NCI-H82 treated with DMSO at 0.1 percent for 48 hours (cell line): ENCODE measurements around the gene ASB16.
"Not testable (repeated sequence)": the region's sequence is repeated elsewhere in the genome, so short reads cannot be mapped to it uniquely, and the experiment has no call there.

ENCODE experiments used
- DNase-seq: peaks from one replicate; lab custom pipeline; 2025; ENCODE audit not compliant: unreplicated experiment; lab: John Stamatoyannopoulos, UW

Gene ASB16

DNA sequence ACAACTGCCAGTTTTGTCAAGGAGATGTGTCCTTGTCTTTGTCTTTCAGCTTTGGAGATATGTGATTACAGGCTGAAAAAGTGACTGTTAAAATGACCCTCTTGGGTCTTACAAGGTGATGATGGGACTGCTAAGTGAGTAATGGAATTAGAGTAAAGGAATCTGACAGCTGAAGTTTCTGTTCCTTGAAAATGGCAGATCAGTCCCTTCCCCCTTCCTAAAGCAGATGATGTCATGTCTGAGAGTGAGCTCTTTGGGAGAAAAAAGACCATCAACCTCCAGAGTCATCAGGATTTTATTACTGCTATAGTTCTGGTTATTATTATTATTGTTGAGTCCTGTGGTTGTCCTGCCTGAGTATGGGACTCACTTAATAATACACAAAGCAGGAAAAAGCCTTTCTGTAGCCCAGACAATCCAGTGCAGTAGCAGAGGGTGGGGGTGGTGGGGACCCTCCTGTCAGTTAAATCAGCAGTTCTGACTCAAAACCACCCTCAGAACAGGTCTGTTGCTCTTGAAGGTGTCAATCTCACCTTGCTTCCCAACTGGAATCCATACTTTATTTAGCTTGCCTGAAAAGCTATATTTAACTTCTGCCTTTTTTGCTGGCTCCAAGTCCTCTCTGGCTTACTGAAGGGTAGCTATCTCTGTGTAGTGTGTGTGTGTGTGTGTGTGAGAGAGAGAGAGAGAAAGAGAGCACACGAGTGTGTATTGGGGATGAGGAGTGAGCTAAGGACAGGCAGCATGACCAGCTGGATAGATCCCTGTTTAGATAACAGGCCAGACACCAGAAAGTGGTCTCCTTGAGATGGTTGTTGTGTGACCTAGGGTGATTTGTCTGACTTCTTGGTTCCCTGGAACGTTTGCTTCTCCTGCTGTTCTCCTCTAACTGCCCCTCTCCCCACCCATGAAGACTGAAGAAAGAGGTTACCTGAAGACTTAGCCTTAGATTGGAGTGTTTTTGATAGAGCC is 23.8 kb upstream of the ASB16 start:
- DNase-seq = no peak

DNA sequence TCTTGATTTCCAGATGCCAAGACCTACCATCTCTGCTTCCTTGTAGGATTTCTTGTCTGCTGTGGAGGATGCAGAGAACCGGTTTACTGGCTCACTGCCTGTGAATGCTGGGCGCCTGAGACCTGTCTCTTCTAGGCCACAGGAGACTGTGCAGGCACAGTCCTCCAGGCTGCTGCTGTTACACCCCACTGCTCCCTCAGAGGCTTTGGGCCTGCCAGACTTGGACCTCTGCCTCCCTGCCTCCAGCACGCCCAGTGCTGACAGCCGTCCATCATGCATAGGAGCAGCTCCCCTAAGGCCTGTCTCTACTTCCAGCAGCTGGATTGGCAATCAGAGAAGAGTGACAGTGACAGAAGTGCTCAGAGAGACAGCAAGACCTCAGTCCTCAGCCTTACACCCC is 22.7 kb upstream of the ASB16 start:
- no peak for DNase-seq

DNA sequence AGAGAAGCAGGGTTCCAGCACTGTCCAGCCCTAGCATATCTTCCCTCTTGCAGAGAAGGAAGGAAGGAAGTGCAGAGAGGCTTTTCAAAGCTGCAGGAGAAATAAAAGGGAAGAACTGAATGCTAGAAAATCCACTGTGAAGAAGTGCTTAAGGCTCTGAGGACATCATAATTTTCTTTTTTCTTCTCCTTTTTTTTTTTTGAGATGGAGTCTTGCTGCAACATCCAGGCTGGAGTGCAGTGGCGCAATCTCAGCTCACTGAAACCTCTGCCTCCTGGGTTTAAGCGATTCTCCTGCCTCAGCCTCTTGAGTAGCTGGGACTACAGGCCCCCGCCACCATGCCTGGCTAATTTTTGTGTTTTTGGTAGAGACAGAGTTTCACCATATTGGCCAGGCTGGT is 21.4 kb upstream of the ASB16 start:
- DNase-seq = not testable (repeated sequence)

DNA sequence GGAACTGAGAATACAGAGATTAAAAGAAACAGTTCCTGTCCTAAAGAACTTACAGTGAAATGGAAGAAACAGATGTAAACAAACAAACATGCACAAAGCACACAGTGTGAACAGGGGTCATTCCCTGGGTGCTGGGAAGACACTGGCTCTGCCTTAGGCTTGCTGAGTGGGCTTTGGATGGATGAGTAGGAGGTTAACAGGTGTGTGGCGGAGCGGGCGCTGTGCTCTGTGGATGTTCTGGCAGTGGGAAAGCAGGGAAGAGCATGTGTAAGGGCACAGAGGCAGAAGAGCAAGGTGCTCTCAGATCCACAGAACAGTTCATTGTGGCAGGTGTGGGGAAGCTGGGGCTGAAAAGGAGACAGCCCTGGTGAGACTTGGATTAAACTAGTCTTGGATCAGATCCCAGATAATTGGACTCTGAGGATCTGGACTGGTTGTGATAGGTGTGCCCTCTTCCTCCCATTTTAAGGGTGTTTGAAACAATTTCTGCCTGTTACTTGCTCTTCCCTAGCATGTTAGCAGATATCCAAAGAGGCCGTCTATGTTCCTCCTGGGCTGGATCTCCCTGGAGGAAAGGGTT is 20.7 kb upstream of the ASB16 start:
- no peak for DNase-seq

DNA sequence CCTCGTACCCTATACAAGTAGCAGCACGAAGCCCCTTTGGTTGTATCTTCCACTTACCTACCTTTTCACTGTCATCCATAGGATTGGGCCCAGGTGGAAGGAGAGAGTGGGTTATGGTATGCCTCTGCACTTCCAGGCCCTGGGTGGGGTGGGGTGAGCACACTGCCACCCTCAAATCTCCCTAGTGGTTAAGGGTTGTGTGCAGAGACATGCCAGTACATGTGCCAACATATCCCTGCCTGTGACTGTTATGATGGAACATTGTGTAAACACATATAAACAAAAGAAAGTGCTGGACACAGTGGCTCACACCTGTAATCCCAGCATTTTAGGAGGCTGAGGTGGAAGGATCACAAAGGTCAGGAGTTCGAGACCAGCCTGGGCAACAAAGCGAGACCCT is 17.6 kb upstream of the ASB16 start:
- DNase-seq = no peak

DNA sequence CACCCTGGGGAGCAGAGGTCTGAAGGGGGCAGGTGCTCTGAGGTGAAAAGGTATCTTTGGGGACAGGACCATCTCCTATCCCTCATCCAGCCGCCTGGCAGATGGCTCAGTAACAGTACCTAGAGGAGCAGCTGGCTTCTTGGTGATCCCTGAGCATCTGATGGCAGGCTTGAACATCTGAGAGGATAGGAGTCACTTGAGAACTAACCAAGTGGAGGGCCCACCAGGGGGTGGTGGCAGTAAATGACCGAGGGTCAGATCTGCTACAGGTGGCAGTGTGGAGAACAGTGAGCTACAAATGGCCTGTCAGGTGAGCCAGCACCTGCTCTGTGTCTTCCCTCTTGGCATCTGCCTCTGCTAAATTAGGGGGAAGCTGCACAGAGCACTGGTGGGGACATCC is 15.0 kb upstream of the ASB16 start:
- DNase-seq = no peak

DNA sequence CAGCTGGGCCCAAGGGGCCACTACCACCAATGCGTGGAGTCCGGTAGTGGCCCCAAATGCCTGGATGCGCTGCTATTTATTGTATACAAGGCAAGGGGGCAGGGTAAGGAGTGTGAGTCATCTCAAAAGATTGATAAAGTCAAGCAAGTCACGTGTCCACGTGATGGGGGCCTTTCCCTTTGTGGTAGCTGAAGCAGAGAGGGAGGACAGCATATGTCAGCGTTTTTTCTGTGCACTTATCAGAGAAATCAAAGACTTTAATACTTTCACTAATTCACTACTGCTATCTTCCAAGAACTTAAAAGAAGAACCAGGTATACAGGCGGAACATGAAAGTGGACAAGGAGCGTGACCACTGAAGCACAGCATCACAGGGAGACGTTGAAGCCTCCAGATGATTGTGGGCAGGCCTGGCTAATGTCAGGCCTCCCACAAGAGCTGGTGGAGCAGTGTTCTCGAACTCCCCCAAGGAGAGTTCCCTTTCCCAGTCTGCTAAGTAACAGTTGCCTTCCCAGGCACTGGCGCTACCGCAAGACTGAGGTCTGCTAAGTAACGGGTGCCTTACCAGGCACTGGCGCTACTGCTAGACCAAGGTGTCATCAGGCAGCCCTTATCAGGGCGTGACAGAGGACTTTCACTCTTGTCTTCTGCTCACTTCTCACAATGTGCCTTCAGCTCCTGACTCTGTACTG is 10.8 kb upstream of the ASB16 start:
- no peak for DNase-seq

DNA sequence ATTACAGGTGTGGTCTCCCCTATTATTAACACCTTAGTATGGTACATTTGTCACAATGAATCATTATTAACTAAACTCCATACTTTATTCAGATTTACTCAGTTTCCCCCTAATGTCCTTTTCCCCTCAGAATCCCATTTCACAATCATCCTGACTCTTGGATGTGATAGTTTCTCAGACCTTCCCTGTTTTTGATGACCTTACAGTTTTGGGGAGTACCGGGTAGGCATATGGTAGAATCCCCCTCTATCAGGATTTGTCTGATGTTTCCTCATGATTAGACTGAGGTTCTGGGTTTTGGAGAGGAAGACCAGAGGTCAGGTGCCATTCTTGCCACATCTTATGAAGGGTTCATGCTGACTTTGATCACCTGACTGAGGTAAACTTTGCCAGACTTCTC is 6.0 kb upstream of the ASB16 start:
- no peak for DNase-seq

DNA sequence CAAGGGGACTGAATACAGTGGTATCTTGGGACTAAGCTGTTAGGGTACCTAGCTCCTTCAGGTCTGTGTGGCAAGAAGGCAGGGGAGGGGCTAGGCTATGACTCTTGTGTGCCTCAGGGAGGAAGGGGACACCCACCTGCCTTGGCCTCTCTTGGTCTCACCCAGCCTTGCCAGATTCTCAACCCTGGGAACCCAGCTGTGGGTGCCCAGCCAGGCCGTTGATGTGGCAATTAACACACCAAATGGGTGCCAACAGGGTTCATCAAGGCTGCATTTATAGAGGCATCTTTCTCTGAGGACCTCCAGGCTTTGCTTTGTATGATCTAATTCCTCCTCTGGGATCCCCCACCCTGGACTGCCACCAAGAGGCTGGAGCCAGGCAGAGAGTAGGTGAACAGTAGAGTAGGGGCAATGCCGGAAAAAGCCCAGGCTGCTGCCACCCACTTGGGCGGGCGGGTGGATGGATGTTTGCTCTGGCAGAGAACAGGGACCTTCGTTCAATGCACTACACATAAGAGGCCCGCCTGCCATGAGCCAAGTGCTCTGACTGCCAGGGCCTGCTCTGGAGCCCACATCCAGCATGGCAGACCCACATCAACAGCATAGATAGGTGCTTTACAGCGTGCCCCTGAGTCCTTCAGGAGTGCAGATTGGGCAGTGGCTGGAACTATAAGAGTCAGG is 3.2 kb upstream of the ASB16 start:
- no peak for DNase-seq

DNA sequence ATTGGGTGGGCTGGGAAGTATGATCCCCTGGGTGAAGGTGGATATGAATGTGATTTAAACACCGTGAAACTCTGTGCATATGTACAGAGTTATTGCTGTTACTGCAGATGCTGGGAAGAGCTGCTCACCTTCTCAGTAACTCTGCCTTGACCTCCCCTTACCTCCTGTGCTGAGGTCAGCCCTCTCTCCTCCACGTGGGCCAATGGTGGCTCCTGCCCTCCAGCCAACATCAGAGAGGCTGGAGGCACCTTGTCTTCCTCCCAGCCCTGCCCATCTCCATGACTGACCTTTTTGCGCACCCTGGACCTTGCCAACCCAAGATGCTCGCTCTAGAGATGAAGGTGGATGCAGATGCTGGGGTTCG is 387 bp upstream of the ASB16 start:
- DNase-seq = no peak

DNA sequence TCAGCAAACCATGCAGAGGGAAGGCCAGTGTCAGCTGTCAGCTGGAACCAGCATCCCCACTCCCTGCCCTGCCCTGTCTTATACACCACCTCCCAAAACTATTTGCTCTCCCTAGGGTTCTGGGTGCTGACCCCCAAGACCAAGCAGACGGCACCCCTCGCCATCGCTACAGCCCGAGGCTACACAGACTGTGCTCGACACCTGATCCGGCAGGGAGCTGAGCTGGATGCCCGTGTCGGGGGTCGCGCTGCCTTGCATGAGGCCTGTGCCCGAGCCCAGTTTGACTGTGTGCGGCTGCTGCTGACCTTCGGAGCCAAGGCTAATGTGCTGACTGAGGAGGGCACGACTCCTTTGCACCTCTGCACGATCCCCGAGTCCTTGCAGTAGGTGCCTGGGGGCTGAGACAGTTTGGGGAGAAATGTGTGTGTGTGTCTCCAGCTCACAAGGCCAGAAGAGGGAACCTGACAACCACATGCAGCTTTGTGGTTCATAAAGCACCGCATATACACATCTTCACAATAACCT is 1.5 kb downstream of the ASB16 start:
- DNase-seq = no peak

DNA sequence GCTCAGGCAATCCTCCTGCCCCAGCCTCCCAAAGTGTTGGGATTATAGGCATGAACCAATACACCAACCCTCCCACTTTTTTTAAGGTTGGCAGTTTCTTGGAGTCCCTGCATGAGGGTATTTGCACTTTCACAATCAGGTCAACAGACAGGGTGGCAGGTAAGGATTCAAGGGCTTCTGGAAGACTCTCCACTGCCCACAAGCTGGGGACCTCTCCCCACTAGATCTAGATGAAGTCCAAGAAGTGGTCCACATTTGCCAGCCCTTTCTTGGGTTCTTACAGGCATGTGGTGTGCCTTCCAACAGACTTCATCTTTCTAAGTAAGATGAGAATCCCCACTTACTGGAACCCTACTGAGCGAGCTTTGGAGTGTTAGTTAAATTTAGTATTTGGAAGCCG is 3.9 kb downstream of the ASB16 start:
- no peak for DNase-seq

DNA sequence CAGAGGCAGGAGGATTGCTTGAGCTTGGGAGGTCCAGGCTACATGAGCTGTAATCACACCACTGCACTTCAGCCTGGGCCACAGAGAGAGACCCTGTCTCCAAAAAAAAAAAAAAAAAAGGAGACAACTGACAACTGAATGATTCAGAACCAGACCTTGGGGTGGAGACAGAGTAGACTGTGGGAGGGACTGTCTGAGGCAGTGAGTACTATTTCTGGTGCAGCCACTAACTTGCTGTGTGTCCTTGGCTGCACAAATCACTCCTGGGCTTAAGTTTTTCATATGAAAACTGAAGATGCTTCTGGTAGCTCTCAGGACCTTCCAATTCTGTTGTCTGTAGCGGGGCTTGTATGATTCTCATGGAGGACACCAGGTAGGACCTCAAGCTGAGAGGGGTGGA is 5.8 kb downstream of the ASB16 start:
- no peak for DNase-seq

DNA sequence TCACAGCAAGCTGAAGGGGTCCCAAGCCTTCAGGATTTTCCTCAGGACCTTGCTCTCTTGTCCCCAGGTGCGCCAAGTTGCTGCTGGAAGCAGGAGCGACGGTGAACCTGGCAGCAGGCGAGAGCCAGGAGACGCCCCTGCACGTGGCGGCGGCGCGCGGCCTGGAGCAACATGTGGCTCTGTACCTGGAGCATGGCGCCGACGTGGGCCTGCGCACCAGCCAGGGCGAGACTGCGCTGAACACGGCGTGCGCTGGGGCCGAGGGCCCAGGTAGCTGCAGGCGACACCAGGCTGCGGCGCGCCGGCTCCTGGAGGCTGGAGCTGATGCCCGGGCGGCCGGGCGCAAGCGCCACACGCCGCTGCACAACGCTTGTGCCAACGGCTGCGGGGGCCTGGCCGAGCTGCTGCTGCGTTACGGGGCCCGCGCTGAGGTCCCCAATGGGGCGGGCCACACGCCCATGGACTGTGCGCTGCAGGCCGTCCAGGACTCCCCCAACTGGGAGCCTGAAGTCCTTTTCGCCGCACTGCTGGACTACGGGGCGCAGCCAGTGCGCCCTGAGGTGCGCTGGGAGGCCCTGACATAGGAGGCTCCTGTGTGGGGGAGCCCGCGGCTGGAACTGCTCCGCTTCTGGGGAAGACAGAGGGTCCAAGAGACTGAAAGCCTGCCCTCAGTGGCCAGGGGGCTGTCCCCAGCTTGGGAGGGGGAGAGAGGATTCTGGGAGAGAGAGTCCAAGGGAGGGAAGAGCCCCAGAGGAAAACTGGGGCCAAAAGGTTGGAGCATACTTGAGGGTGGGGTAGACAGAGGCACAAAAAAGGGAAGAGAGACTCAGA is 6.4 kb downstream of the ASB16 start:
- DNase-seq = no peak

DNA sequence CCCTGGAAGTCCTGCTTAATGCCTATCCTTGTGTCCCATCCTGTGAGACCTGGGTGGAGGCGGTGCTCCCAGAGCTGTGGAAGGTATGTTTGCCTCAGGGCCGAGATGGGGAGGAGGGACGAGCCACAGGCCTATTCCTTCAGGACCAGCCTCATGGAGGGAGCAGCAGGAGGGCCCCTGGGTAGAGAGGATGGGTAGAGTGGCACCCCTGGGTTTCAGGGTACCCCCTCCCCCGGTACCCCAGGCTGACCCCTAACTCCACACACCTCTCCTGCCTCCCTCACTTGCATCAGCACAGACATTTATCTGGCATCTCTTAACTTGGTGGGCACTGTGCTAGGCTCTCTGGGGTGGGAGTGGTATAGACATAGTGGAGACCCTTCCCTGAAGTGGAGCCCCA is 7.1 kb downstream of the ASB16 start:
- DNase-seq = no peak

DNA sequence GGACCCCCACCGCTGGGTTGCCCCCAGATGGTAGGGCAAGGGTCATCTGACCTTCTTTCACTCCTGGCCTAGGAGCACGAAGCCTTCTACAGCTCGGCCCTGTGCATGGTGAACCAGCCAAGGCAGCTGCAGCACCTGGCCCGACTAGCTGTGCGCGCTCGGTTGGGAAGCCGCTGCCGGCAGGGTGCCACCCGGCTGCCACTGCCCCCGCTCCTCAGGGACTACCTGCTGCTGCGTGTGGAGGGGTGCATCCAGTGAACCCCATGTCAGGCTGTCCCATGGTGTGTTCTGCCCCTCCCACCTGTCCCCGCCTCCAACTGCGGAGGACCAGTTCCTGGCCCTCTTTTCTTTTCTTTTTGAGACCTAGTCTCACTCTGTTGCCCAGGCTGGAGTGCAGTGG is 7.6 kb downstream of the ASB16 start:
- no peak for DNase-seq

DNA sequence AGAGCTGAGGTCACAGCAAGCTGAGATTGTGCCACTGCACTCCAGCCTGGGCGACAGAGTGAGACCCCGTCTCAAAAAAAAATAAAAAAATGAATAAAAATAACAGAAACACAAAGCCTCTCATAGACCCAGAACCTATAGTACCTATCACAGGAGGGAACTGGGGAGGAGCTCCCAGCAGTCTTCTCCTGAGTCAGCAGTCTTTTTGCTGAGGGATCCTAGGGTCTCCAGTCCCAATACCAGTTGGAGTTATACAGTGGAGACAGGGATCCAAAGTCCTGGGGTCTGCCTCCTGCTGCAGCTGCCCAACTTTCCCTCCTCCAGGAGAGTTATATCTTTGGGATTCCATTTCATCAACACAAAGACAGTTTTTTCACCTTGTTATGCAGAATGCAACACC is 12.5 kb downstream of the ASB16 start:
- no peak for DNase-seq

DNA sequence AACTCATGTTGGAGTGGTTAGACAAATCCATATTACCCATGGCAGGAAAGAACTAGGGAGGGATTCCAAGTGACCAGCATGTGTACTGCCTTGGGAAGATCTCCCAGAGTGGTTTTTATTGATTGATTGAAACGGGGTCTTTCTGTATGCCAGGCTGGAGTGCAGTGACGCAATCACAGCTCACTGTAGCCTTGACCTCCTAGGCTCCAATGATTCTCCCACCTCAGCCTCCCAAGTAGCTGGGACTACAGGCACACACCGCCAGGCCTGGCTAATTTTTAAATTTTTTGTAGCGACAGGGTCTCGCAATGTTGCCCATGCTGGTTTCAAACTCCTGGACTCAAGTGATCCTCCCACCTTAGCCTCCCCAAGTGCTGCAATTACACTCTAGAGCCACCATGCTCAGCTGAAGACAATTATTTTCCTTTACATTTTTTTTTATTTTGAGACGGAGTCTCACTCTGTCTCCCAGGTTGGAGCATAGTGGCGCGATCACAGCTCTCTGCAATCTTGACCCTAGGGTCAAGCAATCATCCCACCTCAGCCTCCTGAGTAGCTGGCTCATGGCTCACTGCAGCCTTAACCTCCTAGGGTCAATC is 13.8 kb downstream of the ASB16 start:
- DNase-seq = no peak

DNA sequence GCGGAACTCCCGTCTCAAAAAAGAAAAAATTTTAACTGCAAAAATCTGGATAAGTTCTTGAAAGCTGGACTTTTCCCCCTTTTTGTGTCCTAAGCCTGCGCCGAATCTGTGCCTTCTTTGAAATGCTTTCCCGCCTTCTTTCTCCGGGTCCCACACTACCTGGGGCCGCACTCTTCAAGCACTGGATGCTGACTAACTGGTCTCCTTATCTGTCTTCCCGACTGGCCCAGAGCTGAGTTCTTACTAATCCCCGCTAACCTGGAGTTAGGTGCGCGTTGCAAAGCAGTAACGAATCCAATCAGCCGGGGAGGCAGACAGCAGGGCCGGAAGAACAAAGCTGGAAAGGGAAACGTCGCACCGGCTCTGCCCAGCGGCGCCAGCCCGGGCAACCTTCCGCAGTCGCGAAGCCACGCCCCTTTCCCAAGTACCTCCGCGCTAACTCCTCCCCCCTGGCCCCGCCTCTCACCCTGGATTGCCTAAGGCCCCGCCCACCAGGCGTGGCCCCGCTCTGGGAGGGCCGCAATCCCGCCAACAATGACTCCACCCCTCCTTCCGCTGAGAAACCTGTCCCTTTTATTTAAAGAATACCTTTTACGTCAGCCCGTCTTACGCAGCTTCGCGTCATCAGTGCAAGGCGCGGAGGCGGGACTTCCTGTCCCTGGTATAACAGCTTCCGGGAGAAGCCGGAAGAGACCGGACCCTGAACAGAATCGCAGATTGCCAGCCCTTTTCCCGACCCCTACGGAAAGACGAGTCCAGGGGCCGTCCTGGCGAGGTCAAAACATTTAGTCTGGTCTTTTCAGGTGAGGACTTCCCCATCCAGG is 16.0 kb downstream of the ASB16 start, which contains the start of gene TMUB2:
TSS of gene TMUB2 (plus strand) at position 666 of the 824 bp plus-strand sequence. CDS start 737 bp downstream, outside the sequence.
- peak; percentile 100 for DNase-seq
